DND-41 (cell line): ENCODE data around the gene SNX27.

Source experiments
- EZH2 ChIP-seq: IDR thresholded peaks from 3 replicates; pipeline ENCODE4 v1.6.1; 2012; ENCODE audit warnings: borderline replicate concordance, low read depth, mild to moderate bottlenecking, moderate library complexity, low read length, inconsistent platforms; ENCODE audit not compliant: severe bottlenecking
- TF ChIP-seq, protein P1 (sequence below): IDR thresholded peaks from 2 replicates; pipeline ENCODE4 v1.5.1; 2012; ENCODE audit warnings: borderline replicate concordance, low read length, moderate library complexity, mild to moderate bottlenecking; ENCODE audit not compliant: poor library complexity, severe bottlenecking; ENCODE audit errors: extremely low read depth

DNA sequence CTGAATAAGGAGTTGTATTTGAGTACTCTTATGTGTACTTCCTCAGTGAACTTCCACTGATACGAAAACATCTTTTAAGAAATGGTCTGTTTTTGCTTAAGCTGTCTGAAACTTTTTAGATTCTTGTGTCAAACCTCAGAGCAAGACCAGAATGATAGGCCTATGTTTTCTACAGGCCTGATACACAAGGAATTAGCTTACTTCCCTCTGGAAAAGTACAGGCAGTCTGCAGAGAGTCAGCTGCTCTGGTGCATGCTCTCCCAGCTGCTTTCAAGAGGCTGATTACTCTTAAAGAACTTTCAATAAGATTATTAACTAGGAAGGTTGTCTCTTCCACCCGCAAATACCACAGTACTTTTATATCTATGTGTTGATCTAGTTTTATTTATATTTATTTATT lies 9.5 kb downstream of the SNX27 start:
- TF ChIP-seq, protein P1, sequence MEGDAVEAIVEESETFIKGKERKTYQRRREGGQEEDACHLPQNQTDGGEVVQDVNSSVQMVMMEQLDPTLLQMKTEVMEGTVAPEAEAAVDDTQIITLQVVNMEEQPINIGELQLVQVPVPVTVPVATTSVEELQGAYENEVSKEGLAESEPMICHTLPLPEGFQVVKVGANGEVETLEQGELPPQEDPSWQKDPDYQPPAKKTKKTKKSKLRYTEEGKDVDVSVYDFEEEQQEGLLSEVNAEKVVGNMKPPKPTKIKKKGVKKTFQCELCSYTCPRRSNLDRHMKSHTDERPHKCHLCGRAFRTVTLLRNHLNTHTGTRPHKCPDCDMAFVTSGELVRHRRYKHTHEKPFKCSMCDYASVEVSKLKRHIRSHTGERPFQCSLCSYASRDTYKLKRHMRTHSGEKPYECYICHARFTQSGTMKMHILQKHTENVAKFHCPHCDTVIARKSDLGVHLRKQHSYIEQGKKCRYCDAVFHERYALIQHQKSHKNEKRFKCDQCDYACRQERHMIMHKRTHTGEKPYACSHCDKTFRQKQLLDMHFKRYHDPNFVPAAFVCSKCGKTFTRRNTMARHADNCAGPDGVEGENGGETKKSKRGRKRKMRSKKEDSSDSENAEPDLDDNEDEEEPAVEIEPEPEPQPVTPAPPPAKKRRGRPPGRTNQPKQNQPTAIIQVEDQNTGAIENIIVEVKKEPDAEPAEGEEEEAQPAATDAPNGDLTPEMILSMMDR, result no peak
- no peak for TF ChIP-seq EZH2
